ENCODE measurements around the gene EDEM1. TPM values are rescaled to one million over a fixed set of nuclear protein-coding genes. Genes with fewer than 3 reads are reported as not detected.

EDEM1 gene
- total RNA-seq, 1 experiment from 2014 or later, result 22.4 TPM

DNA sequence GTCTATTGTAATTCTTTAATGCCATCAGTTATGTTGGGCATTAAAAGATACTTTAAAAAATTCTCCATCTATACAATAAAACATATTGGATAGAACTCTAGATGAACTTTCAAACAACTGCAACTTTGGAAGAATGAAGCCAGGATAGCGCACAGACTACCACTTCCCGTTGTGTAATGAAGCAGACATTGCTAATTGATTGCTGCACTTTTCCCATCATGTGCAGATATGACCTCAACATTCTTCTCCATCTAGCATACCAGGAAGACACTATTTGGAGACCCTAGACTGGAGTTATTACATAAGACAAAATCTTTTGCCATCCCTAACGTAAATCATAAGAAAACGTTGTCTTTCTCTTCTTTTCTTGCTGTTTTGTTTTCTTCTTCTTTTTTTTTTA lies 75.0 kb downstream of the EDEM1 start:
- H3K27me3 Mint-ChIP-seq (ENCODE audit: low read depth), result no peaks in the 10 kb centered on the region; the same call in 1 of the 2 replicates
- DNase-seq (ENCODE audit: low spot score) (no peak), ATAC-seq (no peak)
- POLR2A ChIA-PET, result no interaction called here
- H3K36me3 Mint-ChIP-seq, result peaks cover 4% of the 10 kb centered on the region
- H3K9me3 Mint-ChIP-seq, result peaks cover 36% of the 10 kb centered on the region
- no peak overlapping the region for H3K27ac Mint-ChIP-seq
- CTCF ChIA-PET, result no interaction called here
- TF ChIP-seq, protein P1, sequence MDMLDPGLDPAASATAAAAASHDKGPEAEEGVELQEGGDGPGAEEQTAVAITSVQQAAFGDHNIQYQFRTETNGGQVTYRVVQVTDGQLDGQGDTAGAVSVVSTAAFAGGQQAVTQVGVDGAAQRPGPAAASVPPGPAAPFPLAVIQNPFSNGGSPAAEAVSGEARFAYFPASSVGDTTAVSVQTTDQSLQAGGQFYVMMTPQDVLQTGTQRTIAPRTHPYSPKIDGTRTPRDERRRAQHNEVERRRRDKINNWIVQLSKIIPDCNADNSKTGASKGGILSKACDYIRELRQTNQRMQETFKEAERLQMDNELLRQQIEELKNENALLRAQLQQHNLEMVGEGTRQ (CRISPR knock-in tag; IDR thresholded peaks at IDR 0.05), result no peak
- TF ChIP-seq TP53 (CRISPR knock-in tag; IDR thresholded peaks at IDR 0.05) (no peak), ZBTB21 (CRISPR knock-in tag; IDR thresholded peaks at IDR 0.05; ENCODE audit: borderline replicate concordance) (no peak), SP1 (CRISPR knock-in tag; conservative IDR thresholded peaks at IDR 0.05) (no peak), ZNF219 (CRISPR knock-in tag; IDR thresholded peaks at IDR 0.05; ENCODE audit: borderline replicate concordance) (no peak), FOXJ3 (CRISPR knock-in tag; IDR thresholded peaks at IDR 0.05; ENCODE audit: borderline replicate concordance) (no peak), JUN (CRISPR knock-in tag; IDR thresholded peaks at IDR 0.05) (no peak), KAT7 (CRISPR knock-in tag; IDR thresholded peaks at IDR 0.05; ENCODE audit: borderline replicate concordance) (no peak), OVOL2 (CRISPR knock-in tag; IDR thresholded peaks at IDR 0.05; ENCODE audit: borderline replicate concordance) (no peak), CBFB (CRISPR knock-in tag; IDR thresholded peaks at IDR 0.05; ENCODE audit: low read depth) (no peak), NFE2L1 (CRISPR knock-in tag; IDR thresholded peaks at IDR 0.05) (no peak)
- TF ChIP-seq, protein P2, sequence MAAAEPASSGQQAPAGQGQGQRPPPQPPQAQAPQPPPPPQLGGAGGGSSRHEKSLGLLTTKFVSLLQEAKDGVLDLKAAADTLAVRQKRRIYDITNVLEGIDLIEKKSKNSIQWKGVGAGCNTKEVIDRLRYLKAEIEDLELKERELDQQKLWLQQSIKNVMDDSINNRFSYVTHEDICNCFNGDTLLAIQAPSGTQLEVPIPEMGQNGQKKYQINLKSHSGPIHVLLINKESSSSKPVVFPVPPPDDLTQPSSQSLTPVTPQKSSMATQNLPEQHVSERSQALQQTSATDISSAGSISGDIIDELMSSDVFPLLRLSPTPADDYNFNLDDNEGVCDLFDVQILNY (CRISPR knock-in tag; IDR thresholded peaks at IDR 0.05), result no peak
- TF ChIP-seq, protein P3, sequence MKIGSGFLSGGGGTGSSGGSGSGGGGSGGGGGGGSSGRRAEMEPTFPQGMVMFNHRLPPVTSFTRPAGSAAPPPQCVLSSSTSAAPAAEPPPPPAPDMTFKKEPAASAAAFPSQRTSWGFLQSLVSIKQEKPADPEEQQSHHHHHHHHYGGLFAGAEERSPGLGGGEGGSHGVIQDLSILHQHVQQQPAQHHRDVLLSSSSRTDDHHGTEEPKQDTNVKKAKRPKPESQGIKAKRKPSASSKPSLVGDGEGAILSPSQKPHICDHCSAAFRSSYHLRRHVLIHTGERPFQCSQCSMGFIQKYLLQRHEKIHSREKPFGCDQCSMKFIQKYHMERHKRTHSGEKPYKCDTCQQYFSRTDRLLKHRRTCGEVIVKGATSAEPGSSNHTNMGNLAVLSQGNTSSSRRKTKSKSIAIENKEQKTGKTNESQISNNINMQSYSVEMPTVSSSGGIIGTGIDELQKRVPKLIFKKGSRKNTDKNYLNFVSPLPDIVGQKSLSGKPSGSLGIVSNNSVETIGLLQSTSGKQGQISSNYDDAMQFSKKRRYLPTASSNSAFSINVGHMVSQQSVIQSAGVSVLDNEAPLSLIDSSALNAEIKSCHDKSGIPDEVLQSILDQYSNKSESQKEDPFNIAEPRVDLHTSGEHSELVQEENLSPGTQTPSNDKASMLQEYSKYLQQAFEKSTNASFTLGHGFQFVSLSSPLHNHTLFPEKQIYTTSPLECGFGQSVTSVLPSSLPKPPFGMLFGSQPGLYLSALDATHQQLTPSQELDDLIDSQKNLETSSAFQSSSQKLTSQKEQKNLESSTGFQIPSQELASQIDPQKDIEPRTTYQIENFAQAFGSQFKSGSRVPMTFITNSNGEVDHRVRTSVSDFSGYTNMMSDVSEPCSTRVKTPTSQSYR (CRISPR knock-in tag; IDR thresholded peaks at IDR 0.05), result no peak
- TF ChIP-seq, protein P4, sequence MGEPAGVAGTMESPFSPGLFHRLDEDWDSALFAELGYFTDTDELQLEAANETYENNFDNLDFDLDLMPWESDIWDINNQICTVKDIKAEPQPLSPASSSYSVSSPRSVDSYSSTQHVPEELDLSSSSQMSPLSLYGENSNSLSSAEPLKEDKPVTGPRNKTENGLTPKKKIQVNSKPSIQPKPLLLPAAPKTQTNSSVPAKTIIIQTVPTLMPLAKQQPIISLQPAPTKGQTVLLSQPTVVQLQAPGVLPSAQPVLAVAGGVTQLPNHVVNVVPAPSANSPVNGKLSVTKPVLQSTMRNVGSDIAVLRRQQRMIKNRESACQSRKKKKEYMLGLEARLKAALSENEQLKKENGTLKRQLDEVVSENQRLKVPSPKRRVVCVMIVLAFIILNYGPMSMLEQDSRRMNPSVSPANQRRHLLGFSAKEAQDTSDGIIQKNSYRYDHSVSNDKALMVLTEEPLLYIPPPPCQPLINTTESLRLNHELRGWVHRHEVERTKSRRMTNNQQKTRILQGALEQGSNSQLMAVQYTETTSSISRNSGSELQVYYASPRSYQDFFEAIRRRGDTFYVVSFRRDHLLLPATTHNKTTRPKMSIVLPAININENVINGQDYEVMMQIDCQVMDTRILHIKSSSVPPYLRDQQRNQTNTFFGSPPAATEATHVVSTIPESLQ (CRISPR knock-in tag; IDR thresholded peaks at IDR 0.05), result no peak
- TF ChIP-seq, protein P5, sequence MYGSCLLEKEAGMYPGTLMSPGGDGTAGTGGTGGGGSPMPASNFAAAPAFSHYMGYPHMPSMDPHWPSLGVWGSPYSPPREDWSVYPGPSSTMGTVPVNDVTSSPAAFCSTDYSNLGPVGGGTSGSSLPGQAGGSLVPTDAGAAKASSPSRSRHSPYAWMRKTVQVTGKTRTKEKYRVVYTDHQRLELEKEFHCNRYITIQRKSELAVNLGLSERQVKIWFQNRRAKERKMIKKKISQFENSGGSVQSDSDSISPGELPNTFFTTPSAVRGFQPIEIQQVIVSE (CRISPR knock-in tag; IDR thresholded peaks at IDR 0.05; ENCODE audit: borderline replicate concordance), result no peak
- TF ChIP-seq, protein P6, sequence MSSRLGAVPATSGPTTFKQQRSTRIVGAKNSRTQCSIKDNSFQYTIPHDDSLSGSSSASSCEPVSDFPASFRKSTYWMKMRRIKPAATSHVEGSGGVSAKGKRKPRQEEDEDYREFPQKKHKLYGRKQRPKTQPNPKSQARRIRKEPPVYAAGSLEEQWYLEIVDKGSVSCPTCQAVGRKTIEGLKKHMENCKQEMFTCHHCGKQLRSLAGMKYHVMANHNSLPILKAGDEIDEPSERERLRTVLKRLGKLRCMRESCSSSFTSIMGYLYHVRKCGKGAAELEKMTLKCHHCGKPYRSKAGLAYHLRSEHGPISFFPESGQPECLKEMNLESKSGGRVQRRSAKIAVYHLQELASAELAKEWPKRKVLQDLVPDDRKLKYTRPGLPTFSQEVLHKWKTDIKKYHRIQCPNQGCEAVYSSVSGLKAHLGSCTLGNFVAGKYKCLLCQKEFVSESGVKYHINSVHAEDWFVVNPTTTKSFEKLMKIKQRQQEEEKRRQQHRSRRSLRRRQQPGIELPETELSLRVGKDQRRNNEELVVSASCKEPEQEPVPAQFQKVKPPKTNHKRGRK (CRISPR knock-in tag; IDR thresholded peaks at IDR 0.05; ENCODE audit: borderline replicate concordance), result no peak
- TF ChIP-seq, protein P7, sequence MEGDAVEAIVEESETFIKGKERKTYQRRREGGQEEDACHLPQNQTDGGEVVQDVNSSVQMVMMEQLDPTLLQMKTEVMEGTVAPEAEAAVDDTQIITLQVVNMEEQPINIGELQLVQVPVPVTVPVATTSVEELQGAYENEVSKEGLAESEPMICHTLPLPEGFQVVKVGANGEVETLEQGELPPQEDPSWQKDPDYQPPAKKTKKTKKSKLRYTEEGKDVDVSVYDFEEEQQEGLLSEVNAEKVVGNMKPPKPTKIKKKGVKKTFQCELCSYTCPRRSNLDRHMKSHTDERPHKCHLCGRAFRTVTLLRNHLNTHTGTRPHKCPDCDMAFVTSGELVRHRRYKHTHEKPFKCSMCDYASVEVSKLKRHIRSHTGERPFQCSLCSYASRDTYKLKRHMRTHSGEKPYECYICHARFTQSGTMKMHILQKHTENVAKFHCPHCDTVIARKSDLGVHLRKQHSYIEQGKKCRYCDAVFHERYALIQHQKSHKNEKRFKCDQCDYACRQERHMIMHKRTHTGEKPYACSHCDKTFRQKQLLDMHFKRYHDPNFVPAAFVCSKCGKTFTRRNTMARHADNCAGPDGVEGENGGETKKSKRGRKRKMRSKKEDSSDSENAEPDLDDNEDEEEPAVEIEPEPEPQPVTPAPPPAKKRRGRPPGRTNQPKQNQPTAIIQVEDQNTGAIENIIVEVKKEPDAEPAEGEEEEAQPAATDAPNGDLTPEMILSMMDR (IDR thresholded peaks at IDR 0.05), result no peak
- TF ChIP-seq, protein P8, sequence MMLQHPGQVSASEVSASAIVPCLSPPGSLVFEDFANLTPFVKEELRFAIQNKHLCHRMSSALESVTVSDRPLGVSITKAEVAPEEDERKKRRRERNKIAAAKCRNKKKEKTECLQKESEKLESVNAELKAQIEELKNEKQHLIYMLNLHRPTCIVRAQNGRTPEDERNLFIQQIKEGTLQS (CRISPR knock-in tag; conservative IDR thresholded peaks at IDR 0.05), result no peak
- TF ChIP-seq, protein P9, sequence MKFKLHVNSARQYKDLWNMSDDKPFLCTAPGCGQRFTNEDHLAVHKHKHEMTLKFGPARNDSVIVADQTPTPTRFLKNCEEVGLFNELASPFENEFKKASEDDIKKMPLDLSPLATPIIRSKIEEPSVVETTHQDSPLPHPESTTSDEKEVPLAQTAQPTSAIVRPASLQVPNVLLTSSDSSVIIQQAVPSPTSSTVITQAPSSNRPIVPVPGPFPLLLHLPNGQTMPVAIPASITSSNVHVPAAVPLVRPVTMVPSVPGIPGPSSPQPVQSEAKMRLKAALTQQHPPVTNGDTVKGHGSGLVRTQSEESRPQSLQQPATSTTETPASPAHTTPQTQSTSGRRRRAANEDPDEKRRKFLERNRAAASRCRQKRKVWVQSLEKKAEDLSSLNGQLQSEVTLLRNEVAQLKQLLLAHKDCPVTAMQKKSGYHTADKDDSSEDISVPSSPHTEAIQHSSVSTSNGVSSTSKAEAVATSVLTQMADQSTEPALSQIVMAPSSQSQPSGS (CRISPR knock-in tag; IDR thresholded peaks at IDR 0.05; ENCODE audit: borderline replicate concordance, low read depth), result no peak
- no peaks in the 10 kb centered on the region for H3K4me1 Mint-ChIP-seq
- no peak overlapping the region for H3K4me3 Mint-ChIP-seq

Measured in WTC11 (cell line).